Thyroid gland (tissue), 4 donors: ENCODE data around the gene LYPD6B.

Experiments used
- CTCF ChIP-seq, 6 experiments: fragments of 200-600 bp in 3 of 6; fragments of 450-650 bp in 3 of 6; sonication (generic) in 3 of 6; IDR thresholded peaks; one replicate each; pipeline ENCODE4 v1.5.1; 2016 to 2019; ENCODE audit warnings: antibody characterized with exemption in 6 of 6, mild to moderate bottlenecking in 2 of 6, inconsistent platforms in 1 of 6, moderate library complexity in 1 of 6
- POLR2A ChIP-seq, 2 donors: fragments of 450-650 bp; IDR thresholded peaks; one replicate each; pipeline ENCODE4 v1.6.1; 2017; ENCODE audit warnings: antibody characterized with exemption in 2 of 2, mild to moderate bottlenecking in 2 of 2, moderate library complexity in 1 of 2

GRCh38 chr2:149050188-149050587, 11.7 kb downstream of the LYPD6B start:
- TF ChIP-seq CTCF (IDR thresholded peaks at IDR 0.05) (no peak), POLR2A (IDR thresholded peaks at IDR 0.05) (no peak)
